Choroid plexus epithelial cell (primary cell): Measurements from ENCODE around the gene KIAA1217.

Experiments used
- DNase-seq: peaks from one replicate; pipeline ENCODE4 v3.0.0-alpha.2; 2010; ENCODE audit warnings: low read depth
- H3K4me3 ChIP-seq: 2 replicates; pipeline ENCODE4 v1.5.1; 2011; ENCODE audit warnings: low read depth, mild to moderate bottlenecking, control low read depth, low read length, moderate library complexity
- TF ChIP-seq, protein P1 (sequence below): conservative IDR thresholded peaks from 2 replicates; pipeline ENCODE4 v1.5.1; 2011; ENCODE audit warnings: low read depth, mild to moderate bottlenecking, control low read depth, inconsistent platforms, low read length, moderate library complexity

KIAA1217 gene

DNA sequence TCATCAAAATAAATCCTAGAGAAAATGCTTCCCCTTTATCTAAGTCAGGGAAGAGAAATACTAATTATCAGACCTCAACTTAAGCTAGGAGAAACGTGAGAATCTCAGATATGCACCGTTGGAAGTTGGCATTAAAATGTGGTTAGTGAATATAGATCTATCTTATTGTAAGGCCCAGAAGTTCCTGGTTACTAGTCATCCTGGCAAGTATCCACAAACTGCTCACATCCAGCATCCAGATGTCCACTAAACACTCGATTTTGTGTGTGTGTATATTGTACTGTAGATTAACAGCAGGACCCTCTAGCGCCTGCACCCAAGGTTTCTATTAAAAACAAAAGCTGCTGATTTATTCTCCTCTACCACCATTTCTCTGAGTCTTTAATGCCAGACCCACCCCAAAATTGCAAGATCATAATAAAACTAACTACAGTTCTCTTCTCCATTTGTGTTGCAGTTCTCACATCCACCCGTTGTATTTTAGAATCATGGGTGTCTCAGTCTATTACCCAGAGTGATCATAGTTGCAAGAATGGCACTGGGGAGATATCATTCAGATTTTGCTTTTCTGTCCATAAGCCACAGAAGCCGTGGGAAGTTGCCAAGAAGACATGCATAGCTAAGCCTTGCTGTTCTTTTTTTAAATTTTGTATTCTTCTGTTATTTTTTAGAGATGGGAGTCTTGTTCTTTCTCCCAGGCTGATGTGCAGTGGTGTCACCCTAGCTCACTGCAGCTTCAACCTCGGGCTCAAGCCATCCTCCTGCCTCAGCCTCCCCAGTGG is 165.4 kb downstream of the KIAA1217 start:
- TF ChIP-seq, protein P1, sequence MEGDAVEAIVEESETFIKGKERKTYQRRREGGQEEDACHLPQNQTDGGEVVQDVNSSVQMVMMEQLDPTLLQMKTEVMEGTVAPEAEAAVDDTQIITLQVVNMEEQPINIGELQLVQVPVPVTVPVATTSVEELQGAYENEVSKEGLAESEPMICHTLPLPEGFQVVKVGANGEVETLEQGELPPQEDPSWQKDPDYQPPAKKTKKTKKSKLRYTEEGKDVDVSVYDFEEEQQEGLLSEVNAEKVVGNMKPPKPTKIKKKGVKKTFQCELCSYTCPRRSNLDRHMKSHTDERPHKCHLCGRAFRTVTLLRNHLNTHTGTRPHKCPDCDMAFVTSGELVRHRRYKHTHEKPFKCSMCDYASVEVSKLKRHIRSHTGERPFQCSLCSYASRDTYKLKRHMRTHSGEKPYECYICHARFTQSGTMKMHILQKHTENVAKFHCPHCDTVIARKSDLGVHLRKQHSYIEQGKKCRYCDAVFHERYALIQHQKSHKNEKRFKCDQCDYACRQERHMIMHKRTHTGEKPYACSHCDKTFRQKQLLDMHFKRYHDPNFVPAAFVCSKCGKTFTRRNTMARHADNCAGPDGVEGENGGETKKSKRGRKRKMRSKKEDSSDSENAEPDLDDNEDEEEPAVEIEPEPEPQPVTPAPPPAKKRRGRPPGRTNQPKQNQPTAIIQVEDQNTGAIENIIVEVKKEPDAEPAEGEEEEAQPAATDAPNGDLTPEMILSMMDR = no peak
- DNase-seq = peak; percentile 82
- no peak overlapping the region for H3K4me3 ChIP-seq

- TF ChIP-seq, protein P1 = no peak
- H3K4me3 ChIP-seq = no peak overlapping the region
- no peak for DNase-seq
Measured at GRCh38 chr10:24375510-24375909, 166.6 kb downstream of the KIAA1217 start.

DNA sequence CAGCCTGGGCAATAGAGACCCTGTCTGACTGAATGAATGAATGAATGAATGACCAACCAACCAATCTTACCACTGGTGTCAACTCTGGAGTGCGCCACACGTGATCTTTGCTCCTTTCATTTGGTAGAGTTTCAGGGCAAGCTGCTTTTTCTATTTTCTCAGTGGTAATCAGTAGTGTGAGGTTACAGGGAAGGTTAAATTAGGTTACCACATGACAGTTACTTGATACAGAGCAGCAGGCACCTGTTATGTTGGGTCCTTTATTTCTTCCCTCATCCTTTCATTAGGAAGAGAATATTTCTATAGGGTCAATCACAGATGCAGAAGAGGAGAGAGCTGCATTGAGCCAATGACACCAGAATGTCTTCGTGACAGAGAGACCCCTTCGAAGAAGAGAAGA is 167.8 kb downstream of the KIAA1217 start:
- TF ChIP-seq, protein P1 = no peak
- DNase-seq = no peak
- H3K4me3 ChIP-seq = no peak overlapping the region

GRCh38 chr10:24378126-24378920 is 169.4 kb downstream of the KIAA1217 start:
- DNase-seq = no peak
- TF ChIP-seq, protein P1 = no peak
- H3K4me3 ChIP-seq = no peak overlapping the region

DNA sequence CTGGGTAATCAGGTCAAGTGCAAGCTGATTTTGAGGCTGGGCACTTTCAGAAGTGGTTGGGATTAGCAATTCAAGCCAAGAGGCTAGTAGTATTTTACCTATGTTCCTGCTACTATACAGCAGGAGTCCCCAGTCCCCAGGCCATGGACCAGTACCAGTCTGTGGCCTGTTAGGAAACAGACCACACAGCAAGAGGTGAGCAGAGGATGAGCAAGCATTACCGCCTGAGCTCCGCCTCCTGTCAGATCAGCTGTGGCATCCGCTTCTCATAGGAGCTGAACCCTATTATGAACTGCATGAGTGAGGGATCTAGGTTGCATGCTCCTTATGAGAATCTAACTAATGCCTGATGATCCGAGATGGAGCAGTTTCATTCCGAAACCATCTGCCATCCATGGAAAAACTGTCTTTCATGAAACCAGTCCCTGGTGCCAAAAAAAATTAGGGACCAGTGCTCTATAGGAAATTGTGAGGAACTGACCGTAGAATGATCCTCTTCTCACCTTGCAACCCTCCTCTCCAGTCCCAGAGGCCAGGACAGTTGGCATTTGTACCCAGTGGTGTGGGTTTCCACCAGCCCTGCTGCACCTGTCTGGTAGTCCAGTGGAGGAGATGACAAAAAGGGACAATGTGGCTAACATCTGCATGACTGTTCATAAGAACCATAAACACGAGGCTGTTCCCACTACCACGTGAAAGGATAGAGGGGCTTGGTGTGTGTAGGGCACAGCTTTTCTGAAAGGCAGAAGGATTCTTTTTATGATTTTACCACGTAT is 172.5 kb downstream of the KIAA1217 start:
- TF ChIP-seq, protein P1 = no peak
- no peak overlapping the region for H3K4me3 ChIP-seq
- DNase-seq = no peak

DNA sequence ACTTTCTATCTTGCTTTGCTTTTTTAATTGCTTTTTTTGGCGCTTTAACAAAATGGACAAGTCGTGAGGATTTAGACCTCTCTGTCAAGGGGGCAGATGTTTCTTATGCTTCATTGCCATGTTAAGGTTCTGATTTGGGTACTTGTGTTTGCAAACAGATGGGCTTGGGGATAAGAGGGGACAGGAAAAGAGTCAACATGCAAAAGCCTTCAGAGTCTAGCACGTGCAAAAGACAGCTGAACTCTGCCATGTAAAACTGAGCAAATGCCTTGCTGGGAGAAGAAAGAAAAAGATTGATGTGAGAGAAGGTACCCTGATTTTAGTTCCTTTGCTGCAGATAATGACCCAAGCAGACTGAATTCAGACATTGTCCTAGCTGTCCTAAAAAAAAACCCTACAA is 173.1 kb downstream of the KIAA1217 start:
- no peak overlapping the region for H3K4me3 ChIP-seq
- TF ChIP-seq, protein P1 = no peak
- no peak for DNase-seq
